BLaER1 treated with 17β-estradiol and CSF1 and Interleukin-3, amounts not matched to agents 10 nM and 100 nM (cell line): ENCODE data around the gene NOVA2.
A peak's percentile ranks its signal among the peaks of the same experiment; 100 is the strongest.

ENCODE experiments used
- H3K27ac ChIP-seq, 11 experiments: shearing (Covaris generic); formaldehyde crosslinking; 2 replicates each; pipeline ENCODE4 v1.8.1; 2022
- H3K27me3 ChIP-seq, 11 experiments: shearing (Covaris generic); formaldehyde crosslinking; 2 replicates each; pipeline ENCODE4 v1.8.1; 2022
- H3K36me3 ChIP-seq, 11 experiments: shearing (Covaris generic); formaldehyde crosslinking; 2 replicates each; pipeline ENCODE4 v1.8.1; 2022
- H3K4me1 ChIP-seq, 10 experiments: shearing (Covaris generic); formaldehyde crosslinking; 2 replicates each; pipeline ENCODE4 v1.8.1; 2022
- H3K4me2 ChIP-seq, 11 experiments: shearing (Covaris generic); formaldehyde crosslinking; 2 replicates each; pipeline ENCODE4 v1.8.1; 2022
- H3K4me3 ChIP-seq, 10 experiments: shearing (Covaris generic); formaldehyde crosslinking; 2 replicates each; pipeline ENCODE4 v1.8.1; 2022
- H3K9ac ChIP-seq, 11 experiments: shearing (Covaris generic); formaldehyde crosslinking; 2 replicates each; pipeline ENCODE4 v1.8.1; 2022
- H3K9me3 ChIP-seq, 11 experiments: shearing (Covaris generic); formaldehyde crosslinking; replicated peaks in 1 of 11; 2 replicates each; pipeline ENCODE4 v1.8.1; 2022
- H4K20me1 ChIP-seq, 11 experiments: shearing (Covaris generic); formaldehyde crosslinking; 2 replicates each; pipeline ENCODE4 v1.8.1; 2022
- Cebpa-rat ChIP-seq, 11 experiments: shearing (Covaris generic); IDR thresholded peaks; 2 replicates each; pipeline ENCODE4 v1.8.1; 2022

The NOVA2 gene

DNA sequence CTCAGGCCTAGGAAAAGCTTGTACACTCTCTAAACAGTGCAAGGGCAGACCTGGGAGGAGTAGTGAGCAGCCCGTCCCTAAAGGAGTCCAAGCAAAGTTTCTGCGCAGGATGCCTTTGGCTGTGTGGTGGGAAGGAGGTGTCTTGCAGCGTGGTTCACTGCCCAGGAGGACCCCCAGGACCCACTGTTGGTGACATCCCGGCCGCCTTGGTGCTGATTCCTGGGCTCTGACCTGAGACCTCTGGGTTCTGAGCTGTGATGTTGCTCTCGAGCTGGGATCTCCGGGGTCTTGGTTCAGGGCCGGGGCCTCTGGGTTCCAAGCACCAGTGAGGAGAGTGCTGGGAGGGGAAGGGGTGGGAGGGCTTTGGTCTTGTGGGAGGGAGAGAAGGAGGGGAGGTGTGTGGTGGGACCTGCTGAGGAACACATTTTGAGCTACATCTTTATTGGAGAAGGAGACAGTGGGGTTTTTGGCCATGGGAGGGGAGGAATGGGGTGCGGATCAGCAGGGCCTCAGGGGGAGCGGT, 45.1 kb upstream of the NOVA2 start:
- Histone ChIP-seq H3K9me3 (peaks cover 0 to 4% (median 0%) of the 10 kb centered on the region in 11 experiments; a peak in 1 of 22 replicates), H3K4me3 (no peak overlapping the region), H3K4me1 (peaks cover 7 to 51% (median 36%) of the 10 kb centered on the region in 10 experiments; a peak in 19 of 20 replicates), H3K9ac (no peak overlapping the region), H3K36me3 (peaks cover 0 to 16% (median 5%) of the 10 kb centered on the region in 11 experiments; a peak in 12 of 22 replicates), H4K20me1 (peaks cover 15 to 92% (median 31%) of the 10 kb centered on the region in 11 experiments; a peak in 20 of 22 replicates), H3K4me2 (no peak overlapping the region), H3K27me3 (peaks cover 28 to 60% (median 29%) of the 10 kb centered on the region in 11 experiments), H3K27ac (no peak overlapping the region)
- TF ChIP-seq Cebpa-rat (IDR thresholded peaks at IDR 0.05), result no peak

DNA sequence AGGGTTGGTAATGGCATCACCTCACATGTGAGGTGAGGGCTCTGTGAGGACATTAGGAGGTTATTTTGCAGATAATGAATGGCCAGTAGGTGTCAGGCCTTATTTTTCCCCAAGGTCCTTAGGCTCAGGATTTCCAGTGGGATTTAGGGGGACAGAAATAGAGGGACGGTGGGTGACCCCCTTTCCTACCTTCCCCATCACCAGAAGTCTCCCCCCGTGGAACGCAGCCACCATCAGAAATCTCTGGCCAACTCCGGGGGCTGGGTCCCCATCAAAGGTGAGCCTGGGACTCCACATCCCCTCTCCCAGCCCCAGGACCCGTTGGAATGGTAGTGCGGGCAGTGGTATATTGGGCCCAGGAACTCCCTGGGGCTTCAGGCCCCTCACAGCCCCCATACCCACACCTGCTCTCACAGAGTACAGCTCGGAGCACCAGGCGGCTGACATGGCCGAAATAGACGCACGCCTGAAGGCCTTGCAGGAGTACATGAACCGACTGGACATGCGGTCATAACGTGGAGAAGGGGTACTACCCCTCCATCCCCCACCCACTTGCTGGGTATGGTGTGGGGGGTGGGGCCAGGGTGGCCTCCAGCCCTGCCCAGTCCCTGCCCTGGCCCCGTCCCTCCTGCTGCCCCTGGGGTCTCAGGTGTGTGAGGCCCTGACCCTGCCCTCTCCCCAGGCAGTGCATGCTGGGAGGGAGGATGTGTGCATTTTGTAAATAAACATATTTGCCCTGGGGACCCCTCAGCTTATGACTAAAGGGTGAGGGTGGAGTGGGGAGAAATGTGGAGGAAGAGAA, 44.4 kb upstream of the NOVA2 start:
- peaks cover 15 to 90% (median 33%) of the 10 kb centered on the region in 11 experiments; a peak in 20 of 22 replicates for H4K20me1 ChIP-seq

DNA sequence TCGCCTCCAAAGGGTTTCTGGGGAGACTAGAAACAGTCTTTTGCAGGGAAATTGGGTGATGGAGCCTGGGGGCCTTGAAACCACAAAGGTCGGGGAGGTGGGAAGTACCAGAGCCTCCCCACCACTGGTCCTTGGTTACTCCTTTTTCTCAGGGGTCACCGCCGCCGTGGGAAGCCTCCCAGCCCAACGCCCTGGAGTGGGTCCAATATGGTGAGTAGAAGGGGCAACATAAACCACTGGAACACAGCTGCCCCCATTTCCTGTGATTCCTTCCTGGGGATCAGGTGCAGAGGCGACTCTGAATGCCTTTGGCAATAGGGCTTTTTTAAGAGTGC, 43.4 kb upstream of the NOVA2 start:
- Histone ChIP-seq H3K36me3 (peaks cover 0 to 16% (median 5%) of the 10 kb centered on the region in 11 experiments; a peak in 12 of 22 replicates), H3K27me3 (peaks cover 34 to 58% (median 39%) of the 10 kb centered on the region in 11 experiments), H3K4me2 (peak overlapping the region; percentile 31 to 94 (median 57); a peak in 20 of 22 replicates), H3K9me3 (peaks cover 0 to 4% (median 0%) of the 10 kb centered on the region in 11 experiments; a peak in 1 of 22 replicates), H3K9ac (no peak overlapping the region), H4K20me1 (peaks cover 15 to 84% (median 35%) of the 10 kb centered on the region in 11 experiments; a peak in 20 of 22 replicates), H3K4me1 (peaks cover 7 to 44% (median 34%) of the 10 kb centered on the region in 10 experiments; a peak in 19 of 20 replicates), H3K27ac (no peak overlapping the region), H3K4me3 (no peak overlapping the region)
- TF ChIP-seq Cebpa-rat (IDR thresholded peaks at IDR 0.05), result no peak

More for the DNA sequence above, 44.4 kb upstream of the NOVA2 start:
- Histone ChIP-seq H3K27me3 (peaks cover 34 to 64% (median 36%) of the 10 kb centered on the region in 11 experiments), H3K36me3 (peaks cover 0 to 16% (median 5%) of the 10 kb centered on the region in 11 experiments; a peak in 12 of 22 replicates), H3K4me2 (no peak overlapping the region), H3K9me3 (peaks cover 0 to 4% (median 0%) of the 10 kb centered on the region in 11 experiments; a peak in 1 of 22 replicates), H3K9ac (no peak overlapping the region), H3K27ac (no peak overlapping the region), H3K4me3 (no peak overlapping the region), H3K4me1 (peaks cover 7 to 50% (median 36%) of the 10 kb centered on the region in 10 experiments; a peak in 19 of 20 replicates)
- TF ChIP-seq Cebpa-rat (IDR thresholded peaks at IDR 0.05), result no peak

DNA sequence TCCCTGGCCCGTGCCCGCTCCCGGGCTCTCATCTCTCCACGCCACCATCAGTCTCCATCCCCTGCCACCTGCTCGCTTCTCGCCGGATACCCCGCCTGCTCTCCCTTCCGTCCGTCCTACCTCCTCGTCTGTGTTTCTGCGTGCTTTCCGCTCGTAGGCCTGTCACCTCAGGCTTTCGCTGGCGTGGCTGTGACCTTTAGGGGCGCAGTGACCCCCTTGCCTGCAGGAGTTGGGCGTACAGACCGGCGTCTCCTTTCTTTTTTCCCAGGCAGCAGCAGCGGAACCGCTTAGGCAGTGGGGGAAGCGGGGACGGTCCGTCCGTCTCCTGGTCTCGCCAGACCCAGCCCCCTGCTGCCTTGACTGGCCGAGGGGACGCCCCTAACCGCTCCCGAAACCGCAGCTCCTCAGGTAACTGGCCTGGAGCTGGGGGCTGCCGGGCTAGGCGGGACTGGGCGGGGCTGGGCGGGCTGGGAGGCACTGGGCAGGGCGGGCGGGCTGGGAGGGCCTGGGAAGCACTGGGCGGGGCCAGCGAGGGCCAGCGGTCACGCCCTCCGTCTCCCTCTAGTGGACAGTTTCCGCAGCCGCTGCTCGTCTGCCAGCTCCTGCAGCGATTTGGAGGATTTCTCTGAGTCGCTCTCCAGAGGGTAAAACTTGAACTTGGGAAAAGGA, 42.9 kb upstream of the NOVA2 start:
- Histone ChIP-seq H3K4me2 (peak overlapping the region; percentile 94 to 100 (median 99)), H3K4me3 (peak overlapping the region; percentile 57 to 74 (median 68)), H3K27ac (no peak overlapping the region), H4K20me1 (peaks cover 15 to 84% (median 35%) of the 10 kb centered on the region in 11 experiments; a peak in 20 of 22 replicates), H3K4me1 (peaks cover 7 to 39% (median 29%) of the 10 kb centered on the region in 10 experiments; a peak in 19 of 20 replicates), H3K9me3 (peaks cover 0 to 4% (median 0%) of the 10 kb centered on the region in 11 experiments; a peak in 1 of 22 replicates), H3K36me3 (peaks cover 0 to 16% (median 5%) of the 10 kb centered on the region in 11 experiments; a peak in 13 of 22 replicates), H3K27me3 (peaks cover 34 to 55% (median 39%) of the 10 kb centered on the region in 11 experiments), H3K9ac (peak overlapping the region; percentile 25 to 69 (median 56); a peak in 16 of 22 replicates)
- TF ChIP-seq Cebpa-rat (IDR thresholded peaks at IDR 0.05), result no peak

DNA sequence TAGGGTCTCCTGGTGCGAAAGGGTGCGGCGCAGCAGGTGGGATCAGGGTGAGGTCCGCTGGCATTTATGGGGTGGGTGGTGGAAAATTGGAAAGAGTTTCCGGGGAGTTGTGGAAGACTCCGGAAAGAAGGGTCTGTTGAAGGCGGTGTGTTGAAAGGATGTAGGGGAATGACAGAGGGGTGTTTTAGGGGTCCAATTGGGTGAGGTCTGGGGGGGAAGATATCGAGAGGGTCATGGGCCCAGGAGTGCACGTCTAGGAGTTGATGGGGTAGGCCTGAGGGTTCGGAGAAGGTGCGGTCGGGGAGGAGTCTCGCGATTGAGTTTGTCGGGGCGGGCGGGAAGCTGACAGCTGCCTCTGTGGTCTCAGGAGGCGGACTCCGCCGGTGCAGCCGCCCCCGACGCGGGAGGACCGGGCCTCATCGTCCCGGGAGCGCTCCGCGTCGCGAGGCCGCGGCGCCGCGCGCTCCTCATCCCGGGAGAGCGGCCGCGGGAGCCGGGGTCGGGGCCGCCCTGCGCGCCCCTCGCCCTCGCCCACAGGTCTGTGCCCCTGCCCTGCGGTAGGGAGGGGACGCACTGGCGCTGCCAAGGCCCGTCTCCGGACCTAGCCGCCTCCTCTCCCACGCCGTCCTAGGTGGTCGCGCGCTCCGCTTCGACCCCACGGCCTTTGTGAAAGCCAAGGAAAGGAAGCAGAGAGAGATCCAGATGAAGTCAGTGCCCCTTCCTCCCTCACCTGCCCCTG, 42.2 kb upstream of the NOVA2 start:
- Histone ChIP-seq H3K9ac (peak overlapping the region in 10 of 11 experiments; percentile 41 to 69 (median 56); a peak in 14 of 22 replicates), H3K4me3 (peak overlapping the region; percentile 57 to 74 (median 68))

DNA sequence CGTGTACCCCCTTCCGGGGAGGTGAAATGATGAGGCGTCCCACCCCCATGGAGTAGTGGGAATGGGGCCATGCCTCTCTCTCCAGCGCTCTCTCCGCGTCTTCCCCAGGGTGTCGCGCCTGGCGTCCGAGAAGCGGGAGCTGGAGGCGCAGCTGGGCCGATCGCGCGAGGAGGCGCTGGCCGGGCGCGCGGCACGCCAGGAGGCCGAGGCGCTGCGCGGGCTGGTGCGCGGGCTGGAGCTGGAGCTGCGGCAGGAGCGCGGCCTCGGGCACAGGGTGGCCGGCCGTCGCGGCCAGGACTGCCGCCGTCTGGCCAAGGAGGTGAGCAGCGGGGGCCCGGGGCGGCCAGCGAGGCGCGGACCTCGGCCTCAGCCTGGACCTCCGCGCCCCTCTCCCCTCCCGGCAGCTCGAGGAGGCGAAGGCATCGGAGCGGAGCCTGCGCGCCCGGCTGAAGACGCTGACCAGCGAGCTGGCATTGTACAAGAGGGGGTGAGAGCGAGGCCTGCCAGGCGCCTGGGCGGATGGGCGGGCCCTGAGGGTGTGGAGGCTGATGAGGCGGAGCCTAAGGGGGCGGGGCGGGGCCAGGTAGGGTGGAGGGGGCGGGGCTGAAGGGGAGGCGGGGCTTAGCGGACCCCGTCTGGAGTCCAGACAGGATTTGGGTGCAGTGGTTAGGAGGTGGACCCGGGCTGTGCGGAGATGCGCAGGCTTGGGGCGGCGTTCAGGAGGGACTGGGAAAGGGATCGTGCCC, 41.4 kb upstream of the NOVA2 start:
- peaks cover 0 to 4% (median 0%) of the 10 kb centered on the region in 11 experiments; a peak in 1 of 22 replicates for H3K9me3 ChIP-seq
- no peak for TF ChIP-seq Cebpa-rat (IDR thresholded peaks at IDR 0.05)
- H3K4me1 ChIP-seq, result peaks cover 7 to 32% (median 23%) of the 10 kb centered on the region in 10 experiments; a peak in 18 of 20 replicates
- H3K4me2 ChIP-seq, result peak overlapping the region; percentile 94 to 100 (median 99); a peak in 19 of 22 replicates
- H3K36me3 ChIP-seq, result peaks cover 0 to 22% (median 10%) of the 10 kb centered on the region in 11 experiments; a peak in 13 of 22 replicates
- peak overlapping the region in 7 of 10 experiments; percentile 57 to 74 (median 66); a peak in 9 of 20 replicates for H3K4me3 ChIP-seq
- no peak overlapping the region for H3K27ac ChIP-seq
- peaks cover 15 to 89% (median 35%) of the 10 kb centered on the region in 11 experiments; a peak in 20 of 22 replicates for H4K20me1 ChIP-seq
- H3K9ac ChIP-seq, result no peak overlapping the region
- H3K27me3 ChIP-seq, result peaks cover 34 to 48% (median 39%) of the 10 kb centered on the region in 11 experiments

More for the DNA sequence above, 42.2 kb upstream of the NOVA2 start:
- H3K4me2 ChIP-seq, result peak overlapping the region; percentile 94 to 100 (median 99)
- H3K9me3 ChIP-seq, result peaks cover 0 to 4% (median 0%) of the 10 kb centered on the region in 11 experiments; a peak in 1 of 22 replicates
- H3K27me3 ChIP-seq, result peaks cover 34 to 49% (median 39%) of the 10 kb centered on the region in 11 experiments
- H3K4me1 ChIP-seq, result peaks cover 7 to 32% (median 23%) of the 10 kb centered on the region in 10 experiments; a peak in 18 of 20 replicates
- peaks cover 15 to 88% (median 35%) of the 10 kb centered on the region in 11 experiments; a peak in 20 of 22 replicates for H4K20me1 ChIP-seq
- no peak for TF ChIP-seq Cebpa-rat (IDR thresholded peaks at IDR 0.05)
- peaks cover 0 to 16% (median 5%) of the 10 kb centered on the region in 11 experiments; a peak in 13 of 22 replicates for H3K36me3 ChIP-seq
- no peak overlapping the region for H3K27ac ChIP-seq

DNA sequence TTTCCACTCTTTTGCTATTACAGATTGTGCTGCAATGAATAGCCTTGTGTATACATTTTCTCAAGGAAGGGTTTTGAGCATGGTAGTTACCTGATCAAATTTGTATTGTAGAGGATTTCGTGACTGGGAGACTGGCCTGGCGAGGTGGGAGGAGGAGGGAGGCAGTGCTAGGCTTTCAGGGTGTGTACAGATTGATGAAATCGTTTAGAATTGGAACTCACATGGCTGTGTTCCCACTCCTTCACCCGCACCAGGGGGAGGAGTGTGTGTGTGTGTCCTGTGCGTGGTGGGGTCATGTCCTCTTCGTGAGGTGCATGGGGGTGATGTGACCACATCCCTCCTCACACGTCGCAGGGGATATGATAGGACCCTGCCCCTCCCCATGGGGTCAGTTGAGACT, 40.9 kb upstream of the NOVA2 start:
- Histone ChIP-seq H3K27ac (no peak overlapping the region), H3K4me3 (no peak overlapping the region), H4K20me1 (peaks cover 15 to 91% (median 37%) of the 10 kb centered on the region in 11 experiments; a peak in 20 of 22 replicates), H3K4me1 (peaks cover 7 to 28% (median 23%) of the 10 kb centered on the region in 10 experiments; a peak in 18 of 20 replicates), H3K36me3 (peaks cover 0 to 22% (median 11%) of the 10 kb centered on the region in 11 experiments; a peak in 13 of 22 replicates), H3K9me3 (peaks cover 0 to 4% (median 0%) of the 10 kb centered on the region in 11 experiments; a peak in 1 of 22 replicates), H3K9ac (no peak overlapping the region), H3K27me3 (peaks cover 34 to 43% (median 39%) of the 10 kb centered on the region in 11 experiments), H3K4me2 (peak overlapping the region in 5 of 11 experiments; percentile 27 to 44 (median 36); a peak in 3 of 22 replicates)
- no peak for TF ChIP-seq Cebpa-rat (IDR thresholded peaks at IDR 0.05)
